Suprapubic skin (tissue), 4 donors: ENCODE data around the gene MEF2A.

Experiments
- CTCF ChIP-seq, 2 donors: fragments of 200-600 bp in 1 of 2; fragments of 450-650 bp in 1 of 2; sonication (generic) in 1 of 2; IDR thresholded peaks; one replicate each; pipeline ENCODE4 v1.5.1; 2016 to 2019; ENCODE audit warnings: antibody characterized with exemption in 2 of 2, mild to moderate bottlenecking in 1 of 2, moderate library complexity in 1 of 2
- EP300 ChIP-seq: sonication (generic); formaldehyde crosslinking; IDR thresholded peaks from one replicate; pipeline ENCODE4 v1.6.1; 2017; ENCODE audit warnings: antibody characterized with exemption
- POLR2A ChIP-seq, 2 donors: fragments of 450-650 bp; IDR thresholded peaks; one replicate each; pipeline ENCODE4 v1.6.1; 2017; ENCODE audit warnings: antibody characterized with exemption in 2 of 2, mild to moderate bottlenecking in 2 of 2, moderate library complexity in 2 of 2
- POLR2AphosphoS5 ChIP-seq, 3 donors: sonication (generic); formaldehyde crosslinking; IDR thresholded peaks; one replicate each; pipeline ENCODE4 v1.6.1; 2017; ENCODE audit warnings: antibody characterized with exemption in 3 of 3

- TF ChIP-seq POLR2A (IDR thresholded peaks at IDR 0.05) (no peak), CTCF (IDR thresholded peaks at IDR 0.05) (no peak), EP300 (no peak), POLR2AphosphoS5 (IDR thresholded peaks at IDR 0.05) (no peak)
These were observed 161.5 kb downstream of the MEF2A start for GRCh38 chr15:99727330-99727729.
